NCI-H1105 (cell line): Measurements from ENCODE around the gene RPH3AL.
"Not testable (repeated sequence)": the region's sequence is repeated elsewhere in the genome, so short reads cannot be mapped to it uniquely, and the experiment has no call there.

Experiments
- DNase-seq: peaks from one replicate; lab custom pipeline; 2025; lab: John Stamatoyannopoulos, UW

The RPH3AL gene

GRCh38 chr17:260944-261343, 91.7 kb downstream of the RPH3AL start:
- DNase-seq: no peak

DNA sequence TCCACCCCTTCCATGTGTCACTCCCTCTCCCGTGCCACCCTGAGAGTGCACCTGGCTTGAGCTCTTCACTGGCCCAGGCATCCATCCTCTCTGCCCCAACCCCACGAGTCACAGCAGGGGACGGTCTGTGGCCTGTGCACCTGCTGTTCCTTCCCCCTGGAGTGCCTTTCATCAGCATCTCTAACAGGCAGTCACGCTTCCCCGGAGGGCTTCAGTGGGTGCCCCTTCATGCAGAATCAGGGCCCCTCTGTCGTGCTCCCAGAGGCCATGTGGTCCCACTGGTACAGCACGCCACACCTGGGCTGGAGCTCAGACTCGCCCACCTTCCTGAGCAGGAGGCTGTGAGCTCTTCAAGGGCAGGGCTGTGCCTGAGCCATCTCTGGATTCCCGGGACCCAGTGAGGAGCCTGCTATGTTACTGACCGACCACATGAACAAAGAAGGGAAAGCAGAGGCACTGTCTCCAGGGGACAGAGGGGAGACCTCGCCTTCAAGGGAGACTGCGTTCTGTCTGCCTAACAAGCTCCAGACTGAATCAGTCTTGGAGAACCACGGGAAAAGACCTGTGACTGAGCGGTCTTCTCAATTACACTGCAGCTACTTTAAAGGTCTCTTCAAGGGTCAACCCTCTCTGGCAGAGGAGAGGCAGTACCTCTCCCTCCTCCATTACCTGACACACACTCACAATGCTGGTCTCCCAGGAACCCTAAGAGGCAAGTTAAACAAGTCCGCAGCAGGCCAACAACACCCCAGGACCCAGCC, 92.4 kb downstream of the RPH3AL start:
- no peak for DNase-seq

- DNase-seq: no peak
Measured at GRCh38 chr17:259341-259976, 93.1 kb downstream of the RPH3AL start.

- DNase-seq: no peak
Measured at GRCh38 chr17:258906-259305, 93.7 kb downstream of the RPH3AL start.

GRCh38 chr17:258045-258734, 94.4 kb downstream of the RPH3AL start:
- DNase-seq: no peak

DNA sequence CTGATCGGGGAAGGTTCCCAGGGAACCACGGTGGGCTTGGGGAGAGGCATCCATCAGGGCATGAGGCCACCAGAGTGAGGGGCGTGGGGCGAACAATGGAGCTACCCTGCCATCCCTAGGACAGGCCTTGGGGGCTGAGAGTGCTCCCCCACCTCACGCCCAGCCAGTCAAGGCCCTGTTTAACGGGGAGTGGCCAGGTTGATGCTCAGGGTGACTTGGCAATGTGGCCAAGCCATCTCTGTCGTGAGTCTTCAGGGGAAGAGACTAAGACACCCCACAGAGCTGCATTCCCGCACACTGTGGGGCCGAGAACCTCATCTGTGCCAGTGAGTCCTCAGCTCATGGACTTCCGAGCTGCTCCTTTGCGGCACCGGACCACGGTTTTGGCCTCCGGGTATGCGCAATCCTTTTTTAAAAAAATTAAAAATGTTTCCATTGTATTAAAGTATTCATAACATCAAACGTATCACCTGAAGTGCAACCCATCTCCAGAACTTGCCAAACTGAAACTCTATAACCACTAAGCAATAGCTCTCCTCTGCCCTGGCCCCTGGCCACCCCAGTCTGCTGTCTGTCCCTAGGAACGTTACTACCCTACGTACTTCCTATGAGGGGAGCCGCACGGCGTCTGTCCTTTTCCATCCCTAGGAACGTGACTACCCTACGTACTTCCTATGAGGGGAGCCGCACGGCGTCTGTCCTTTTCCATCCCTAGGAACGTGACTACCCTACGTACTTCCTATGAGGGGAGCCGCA, 99.3 kb downstream of the RPH3AL start:
- DNase-seq: no peak

DNA sequence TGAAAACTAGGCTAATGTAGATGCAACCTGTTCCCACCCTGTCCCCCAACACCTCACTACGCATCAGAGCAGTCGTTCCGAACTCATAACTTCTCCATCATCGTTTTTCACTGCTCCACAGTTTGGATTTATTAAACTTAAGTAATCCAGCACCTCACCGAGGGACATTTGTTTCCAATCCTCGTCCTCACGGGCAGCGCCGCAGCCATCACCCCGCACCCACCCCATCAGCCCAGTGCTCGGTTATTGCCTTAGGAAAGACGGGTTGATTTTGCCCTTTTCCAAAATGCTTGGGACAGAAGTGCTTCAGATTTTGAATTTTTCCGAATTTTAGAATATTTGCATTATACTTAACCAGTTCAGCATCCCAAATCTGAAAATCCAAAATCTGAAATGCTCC, 100.2 kb downstream of the RPH3AL start:
- DNase-seq: no peak

- no peak for DNase-seq
Measured at GRCh38 chr17:251531-251930, 101.1 kb downstream of the RPH3AL start.

DNA sequence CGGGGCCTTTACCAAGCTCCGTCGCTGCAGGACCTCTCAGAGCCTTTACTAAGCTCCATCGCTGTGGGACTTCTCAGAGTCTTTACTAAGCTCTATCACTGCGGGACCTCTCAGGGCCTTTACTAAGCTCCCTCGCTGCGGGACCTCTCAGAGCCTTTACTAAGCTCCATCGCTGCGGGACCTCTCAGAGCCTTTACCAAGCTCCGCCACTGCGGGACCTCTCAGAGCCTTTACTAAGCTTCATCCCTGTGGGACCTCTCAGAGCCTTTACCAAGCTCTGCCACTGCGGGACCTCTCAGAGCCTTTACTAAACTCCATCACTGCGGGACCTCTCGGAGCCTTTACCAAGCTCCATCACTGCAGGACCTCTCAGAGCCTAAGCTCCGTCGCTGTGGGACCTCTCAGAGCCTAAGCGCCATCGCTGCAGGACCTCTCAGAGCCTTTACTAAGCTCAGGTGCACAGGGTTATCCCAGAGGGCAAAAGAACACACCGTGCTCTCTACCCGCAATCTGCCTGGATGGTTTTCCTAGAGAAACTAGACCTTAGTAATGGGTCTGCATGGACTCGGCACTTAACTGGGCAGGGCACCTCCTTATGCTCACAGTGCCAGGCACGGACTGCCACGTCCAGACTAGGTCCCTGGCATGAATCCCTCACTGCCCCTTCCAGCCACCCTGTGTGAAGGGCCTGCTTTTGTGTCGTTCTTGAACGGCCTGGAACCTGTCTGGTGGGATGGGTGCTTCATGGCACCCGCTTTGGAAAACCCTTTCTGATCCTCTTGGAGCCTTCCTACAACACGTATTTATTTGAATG, 101.9 kb downstream of the RPH3AL start:
- no peak for DNase-seq

DNA sequence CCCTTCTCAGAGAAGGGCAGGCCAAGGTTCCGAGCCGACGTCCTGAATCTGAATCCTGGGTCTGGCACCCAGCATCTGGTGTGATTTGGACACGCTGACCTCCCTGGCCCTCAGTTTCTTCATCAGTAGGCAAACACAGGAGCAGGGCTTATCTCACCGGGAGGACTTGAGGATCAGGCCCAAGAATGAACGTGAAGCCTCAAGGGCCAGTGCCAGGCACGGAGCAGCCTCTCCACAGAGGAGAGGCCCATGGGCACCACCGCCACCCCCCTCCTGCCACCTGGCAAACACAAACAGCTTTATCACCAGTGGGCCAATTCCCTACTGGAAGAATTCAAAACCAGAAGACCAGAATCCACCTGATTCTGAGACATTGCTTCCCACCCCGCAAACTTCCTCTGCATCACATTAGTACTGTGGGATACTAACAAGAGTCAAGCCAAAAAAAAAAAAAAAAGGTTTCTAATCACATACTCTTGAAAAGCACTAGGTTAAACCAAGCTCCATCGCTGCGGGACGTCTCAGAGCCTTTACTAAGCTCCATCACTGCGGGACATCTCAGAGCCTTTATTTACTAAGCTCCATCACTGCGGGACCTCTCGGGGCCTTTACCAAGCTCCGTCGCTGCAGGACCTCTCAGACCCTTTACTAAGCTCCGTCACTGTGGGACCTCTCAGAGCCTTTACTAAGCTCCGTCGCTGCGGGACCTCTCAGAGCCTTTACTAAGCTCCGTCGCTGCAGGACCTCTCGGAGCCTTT, 103.2 kb downstream of the RPH3AL start:
- DNase-seq: no peak

- no peak for DNase-seq
Measured at GRCh38 chr17:248337-249235, 104.0 kb downstream of the RPH3AL start.

- DNase-seq: no peak
Measured at GRCh38 chr17:247767-248166, 104.8 kb downstream of the RPH3AL start.

- DNase-seq: no peak
Measured at GRCh38 chr17:246851-247421, 105.7 kb downstream of the RPH3AL start.

- no peak for DNase-seq
Measured at GRCh38 chr17:246226-246625, 106.4 kb downstream of the RPH3AL start.

DNA sequence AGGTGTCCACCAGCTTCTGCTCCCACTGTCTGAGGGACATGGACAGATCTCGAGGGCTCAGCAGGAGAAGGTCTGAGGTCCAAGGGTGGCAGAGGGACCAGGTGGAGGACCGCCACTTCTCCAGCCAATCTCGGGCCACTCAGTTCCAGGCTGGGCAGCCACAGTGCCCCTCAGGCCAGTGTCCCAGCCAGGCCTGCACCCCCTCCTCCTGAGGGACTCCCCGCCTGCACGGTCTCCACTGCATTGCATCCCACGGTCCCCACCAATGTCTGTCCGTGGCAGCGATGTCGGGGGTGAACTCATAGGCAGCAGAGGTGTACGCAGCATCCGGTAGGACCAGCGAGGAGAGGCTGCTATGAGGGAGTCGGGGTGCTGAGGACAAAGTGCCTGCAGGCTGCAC, 107.0 kb downstream of the RPH3AL start:
- DNase-seq: no peak

DNA sequence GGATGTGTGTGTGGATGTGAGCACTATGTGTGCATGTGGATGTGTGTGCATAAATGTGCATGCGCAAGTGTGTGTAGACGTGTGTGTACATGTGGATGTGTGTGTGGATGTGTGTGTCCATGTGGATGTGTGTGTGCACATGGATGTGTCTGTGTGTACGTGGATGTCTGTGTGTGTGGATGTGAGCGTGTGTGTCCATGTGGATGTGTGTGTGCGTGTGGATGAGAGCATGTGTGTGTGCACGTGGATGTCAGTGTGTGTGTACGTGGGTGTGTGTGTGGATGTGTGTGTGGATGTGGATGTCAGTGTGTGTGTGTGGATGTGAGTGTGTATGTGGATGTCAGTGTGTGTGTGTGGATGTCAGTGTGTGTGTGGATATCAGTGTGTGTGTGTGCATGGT, 107.6 kb downstream of the RPH3AL start:
- DNase-seq: no peak

DNA sequence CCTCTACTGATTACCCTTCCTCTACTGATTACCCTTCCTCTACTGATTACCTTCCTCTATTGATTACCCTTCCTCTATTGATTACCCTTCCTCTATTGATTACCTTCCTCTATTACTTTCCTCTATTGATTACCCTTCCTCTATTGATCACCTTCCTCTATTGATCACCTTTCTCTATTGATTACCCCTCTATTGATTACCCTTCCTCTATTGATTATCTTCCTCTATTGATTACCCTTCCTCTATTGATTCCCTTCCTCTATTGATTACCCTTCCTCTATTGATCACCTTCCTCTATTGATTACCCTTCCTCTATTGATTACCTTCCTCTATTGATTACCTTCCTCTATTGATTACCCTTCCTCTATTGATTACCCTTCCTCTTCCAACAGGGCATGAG, 108.7 kb downstream of the RPH3AL start:
- not testable (repeated sequence) for DNase-seq

GRCh38 chr17:238964-239259, 113.7 kb downstream of the RPH3AL start:
- no peak for DNase-seq

GRCh38 chr17:238071-238963, 114.3 kb downstream of the RPH3AL start:
- DNase-seq: no peak
